ENCODE data around the gene MFGE8.
"Not testable (repeated sequence)": the region's sequence is repeated elsewhere in the genome, so short reads cannot be mapped to it uniquely, and the experiment has no call there.

The MFGE8 gene

DNA sequence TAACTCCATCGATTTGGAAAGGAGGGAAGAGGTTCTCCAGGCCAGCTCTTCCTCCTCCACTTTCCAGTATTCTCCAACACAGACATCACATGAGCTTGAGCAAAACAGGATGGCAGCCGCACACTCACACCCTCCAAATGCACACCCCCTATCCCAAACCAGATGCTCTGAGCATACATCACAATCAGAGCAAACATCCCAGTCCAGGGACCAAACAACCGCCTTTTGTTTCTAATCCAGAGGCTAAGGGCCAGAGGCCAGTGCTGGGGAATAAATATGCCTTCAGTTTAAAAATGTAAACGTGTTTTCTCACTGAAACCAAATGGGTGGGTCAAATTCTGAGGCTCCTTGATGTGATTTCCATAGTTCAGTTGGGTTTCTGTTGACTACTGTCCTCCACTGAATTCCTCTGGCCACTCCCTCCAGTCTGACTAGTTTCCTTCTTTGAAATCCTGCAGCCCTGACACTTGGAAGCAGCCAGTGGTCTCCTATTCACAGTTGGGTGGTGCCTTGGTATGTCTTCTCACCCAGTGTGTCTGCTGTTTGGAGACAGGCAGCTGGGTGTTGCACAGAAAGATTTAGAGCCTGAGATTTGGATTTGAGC is 19.2 kb upstream of the MFGE8 start:
- H3K27me3 ChIP-seq (ENCODE audit: insufficient read depth, low read length) = peaks cover 2% of the 10 kb centered on the region; the same call in 1 of the 2 replicates

DNA sequence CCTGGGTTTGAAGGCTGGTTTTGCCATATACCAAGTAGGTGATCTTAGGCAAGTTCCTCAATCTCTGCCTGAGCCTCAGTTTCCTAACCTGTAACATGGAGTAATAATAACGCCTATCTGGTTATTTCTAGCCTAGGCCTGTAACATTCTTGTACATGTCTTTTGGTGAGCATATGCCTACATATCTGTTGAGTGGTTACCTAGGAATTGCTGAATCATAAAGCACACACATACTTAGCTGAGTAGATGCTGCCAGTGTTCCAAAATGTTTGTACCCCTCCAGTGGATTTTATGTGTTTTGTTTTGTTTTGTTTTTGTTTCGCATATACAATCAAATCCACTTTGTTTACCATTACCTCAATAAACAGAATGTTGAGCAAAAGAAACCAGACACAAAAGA is 17.4 kb upstream of the MFGE8 start:
- H3K9me2 ChIP-seq (ENCODE audit: low read depth, low read length) = no peaks in the 10 kb centered on the region
- H3K4me1 ChIP-seq (ENCODE audit: insufficient read depth, low read length, severe bottlenecking) = no peaks in the 10 kb centered on the region
- no peaks in the 10 kb centered on the region for H3K79me2 ChIP-seq (ENCODE audit: insufficient read depth, low read length)
- peaks cover 2% of the 10 kb centered on the region; the same call in 1 of the 2 replicates for H3K27me3 ChIP-seq (ENCODE audit: insufficient read depth, low read length)
- H3F3A ChIP-seq (ENCODE audit: insufficient read depth, low read length) = no peaks in the 10 kb centered on the region
- no peak overlapping the region for H2AFZ ChIP-seq (ENCODE audit: low read length)
- H3K9ac ChIP-seq (ENCODE audit: low read length) = no peak overlapping the region
- no peak overlapping the region for H3K4me3 ChIP-seq (ENCODE audit: low read depth, low read length, poor library complexity, severe bottlenecking)
- no peaks in the 10 kb centered on the region; the same call in 1 of the 2 replicates for H3K36me3 ChIP-seq (ENCODE audit: insufficient read depth, low read length)
- TF ChIP-seq EZH2 (IDR thresholded peaks at IDR 0.05; ENCODE audit: borderline replicate concordance, low read length) = no peak
- H4K20me1 ChIP-seq (ENCODE audit: insufficient read depth, low read length) = no peaks in the 10 kb centered on the region
- H3K9me3 ChIP-seq (ENCODE audit: low read length) = peaks cover 5% of the 10 kb centered on the region; the same call in 1 of the 2 replicates
- no peak overlapping the region for H3K4me2 ChIP-seq (ENCODE audit: low read length)
- no peak overlapping the region for H3K27ac ChIP-seq (ENCODE audit: low read depth, low read length, poor library complexity, severe bottlenecking)

More for the DNA sequence above, 19.2 kb upstream of the MFGE8 start:
- TF ChIP-seq EZH2 (IDR thresholded peaks at IDR 0.05; ENCODE audit: borderline replicate concordance, low read length) = no peak
- TF ChIP-seq, protein P1, sequence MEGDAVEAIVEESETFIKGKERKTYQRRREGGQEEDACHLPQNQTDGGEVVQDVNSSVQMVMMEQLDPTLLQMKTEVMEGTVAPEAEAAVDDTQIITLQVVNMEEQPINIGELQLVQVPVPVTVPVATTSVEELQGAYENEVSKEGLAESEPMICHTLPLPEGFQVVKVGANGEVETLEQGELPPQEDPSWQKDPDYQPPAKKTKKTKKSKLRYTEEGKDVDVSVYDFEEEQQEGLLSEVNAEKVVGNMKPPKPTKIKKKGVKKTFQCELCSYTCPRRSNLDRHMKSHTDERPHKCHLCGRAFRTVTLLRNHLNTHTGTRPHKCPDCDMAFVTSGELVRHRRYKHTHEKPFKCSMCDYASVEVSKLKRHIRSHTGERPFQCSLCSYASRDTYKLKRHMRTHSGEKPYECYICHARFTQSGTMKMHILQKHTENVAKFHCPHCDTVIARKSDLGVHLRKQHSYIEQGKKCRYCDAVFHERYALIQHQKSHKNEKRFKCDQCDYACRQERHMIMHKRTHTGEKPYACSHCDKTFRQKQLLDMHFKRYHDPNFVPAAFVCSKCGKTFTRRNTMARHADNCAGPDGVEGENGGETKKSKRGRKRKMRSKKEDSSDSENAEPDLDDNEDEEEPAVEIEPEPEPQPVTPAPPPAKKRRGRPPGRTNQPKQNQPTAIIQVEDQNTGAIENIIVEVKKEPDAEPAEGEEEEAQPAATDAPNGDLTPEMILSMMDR (IDR thresholded peaks at IDR 0.05; ENCODE audit: low read length) = no peak
- peaks cover 5% of the 10 kb centered on the region; the same call in 1 of the 2 replicates for H3K9me3 ChIP-seq (ENCODE audit: low read length)
- no peaks in the 10 kb centered on the region for H3K9me2 ChIP-seq (ENCODE audit: low read depth, low read length)
- no peak overlapping the region for H2AFZ ChIP-seq (ENCODE audit: low read length)
- H3K4me1 ChIP-seq (ENCODE audit: insufficient read depth, low read length, severe bottlenecking) = no peaks in the 10 kb centered on the region
- no peaks in the 10 kb centered on the region for H4K20me1 ChIP-seq (ENCODE audit: insufficient read depth, low read length)
- no peaks in the 10 kb centered on the region for H3K79me2 ChIP-seq (ENCODE audit: insufficient read depth, low read length)
- H3K27ac ChIP-seq (ENCODE audit: low read depth, low read length, poor library complexity, severe bottlenecking) = no peak overlapping the region
- H3F3A ChIP-seq (ENCODE audit: insufficient read depth, low read length) = no peaks in the 10 kb centered on the region
- H3K9ac ChIP-seq (ENCODE audit: low read length) = no peak overlapping the region
- H3K4me3 ChIP-seq (ENCODE audit: low read depth, low read length, poor library complexity, severe bottlenecking) = no peak overlapping the region
- H3K4me2 ChIP-seq (ENCODE audit: low read length) = no peak overlapping the region
- no peaks in the 10 kb centered on the region; the same call in 1 of the 2 replicates for H3K36me3 ChIP-seq (ENCODE audit: insufficient read depth, low read length)

- H3K36me3 ChIP-seq (ENCODE audit: insufficient read depth, low read length); H3K79me2 ChIP-seq (ENCODE audit: insufficient read depth, low read length); H3K9me3 ChIP-seq (ENCODE audit: low read length); H3K4me2 ChIP-seq (ENCODE audit: low read length); H3K4me1 ChIP-seq (ENCODE audit: insufficient read depth, low read length, severe bottlenecking); H2AFZ ChIP-seq (ENCODE audit: low read length); H3K9ac ChIP-seq (ENCODE audit: low read length); H4K20me1 ChIP-seq (ENCODE audit: insufficient read depth, low read length); H3K9me2 ChIP-seq (ENCODE audit: low read depth, low read length); H3K4me3 ChIP-seq (ENCODE audit: low read depth, low read length, poor library complexity, severe bottlenecking); H3K27me3 ChIP-seq (ENCODE audit: insufficient read depth, low read length); H3K27ac ChIP-seq (ENCODE audit: low read depth, low read length, poor library complexity, severe bottlenecking); H3F3A ChIP-seq (ENCODE audit: insufficient read depth, low read length): not testable (repeated sequence)
Measured at GRCh38 chr15:88929358-88930098, 16.3 kb upstream of the MFGE8 start.

- not testable (repeated sequence) for H3K9me2 ChIP-seq (ENCODE audit: low read depth, low read length); H3K9ac ChIP-seq (ENCODE audit: low read length); H3F3A ChIP-seq (ENCODE audit: insufficient read depth, low read length); H3K36me3 ChIP-seq (ENCODE audit: insufficient read depth, low read length); H3K4me3 ChIP-seq (ENCODE audit: low read depth, low read length, poor library complexity, severe bottlenecking); H3K79me2 ChIP-seq (ENCODE audit: insufficient read depth, low read length); H3K27ac ChIP-seq (ENCODE audit: low read depth, low read length, poor library complexity, severe bottlenecking); H2AFZ ChIP-seq (ENCODE audit: low read length); H3K27me3 ChIP-seq (ENCODE audit: insufficient read depth, low read length); H3K4me2 ChIP-seq (ENCODE audit: low read length); H3K9me3 ChIP-seq (ENCODE audit: low read length); H4K20me1 ChIP-seq (ENCODE audit: insufficient read depth, low read length); H3K4me1 ChIP-seq (ENCODE audit: insufficient read depth, low read length, severe bottlenecking)
Measured at GRCh38 chr15:88928192-88928591, 15.0 kb upstream of the MFGE8 start.

- not testable (repeated sequence) for H3K4me3 ChIP-seq (ENCODE audit: low read depth, low read length, poor library complexity, severe bottlenecking); H3K9ac ChIP-seq (ENCODE audit: low read length); H3K9me2 ChIP-seq (ENCODE audit: low read depth, low read length); H3K27ac ChIP-seq (ENCODE audit: low read depth, low read length, poor library complexity, severe bottlenecking); H3K4me1 ChIP-seq (ENCODE audit: insufficient read depth, low read length, severe bottlenecking); H3K4me2 ChIP-seq (ENCODE audit: low read length); H3K79me2 ChIP-seq (ENCODE audit: insufficient read depth, low read length); H3K9me3 ChIP-seq (ENCODE audit: low read length); H4K20me1 ChIP-seq (ENCODE audit: insufficient read depth, low read length); H2AFZ ChIP-seq (ENCODE audit: low read length); H3K27me3 ChIP-seq (ENCODE audit: insufficient read depth, low read length); H3K36me3 ChIP-seq (ENCODE audit: insufficient read depth, low read length); H3F3A ChIP-seq (ENCODE audit: insufficient read depth, low read length)
Measured at GRCh38 chr15:88925648-88926047, 12.5 kb upstream of the MFGE8 start.

GRCh38 chr15:88920892-88921435 is 7.8 kb upstream of the MFGE8 start:
- not testable (repeated sequence) for H4K20me1 ChIP-seq (ENCODE audit: insufficient read depth, low read length); H3K4me2 ChIP-seq (ENCODE audit: low read length); H3K4me1 ChIP-seq (ENCODE audit: insufficient read depth, low read length, severe bottlenecking); H3K36me3 ChIP-seq (ENCODE audit: insufficient read depth, low read length); H3K27me3 ChIP-seq (ENCODE audit: insufficient read depth, low read length); H3K9me2 ChIP-seq (ENCODE audit: low read depth, low read length); H3F3A ChIP-seq (ENCODE audit: insufficient read depth, low read length); H3K79me2 ChIP-seq (ENCODE audit: insufficient read depth, low read length); H3K9ac ChIP-seq (ENCODE audit: low read length); H3K27ac ChIP-seq (ENCODE audit: low read depth, low read length, poor library complexity, severe bottlenecking); H3K9me3 ChIP-seq (ENCODE audit: low read length); H3K4me3 ChIP-seq (ENCODE audit: low read depth, low read length, poor library complexity, severe bottlenecking); H2AFZ ChIP-seq (ENCODE audit: low read length)

Data from OCI-LY1 (cell line).